Stimulated activated CD4-positive, alpha-beta T cell treated with anti-CD3 and anti-CD28 coated beads, Interleukin-2, amount 100 ng/mL, for 48 hours (primary cell): ENCODE measurements around the gene NACC1.
A peak's percentile ranks its signal among the peaks of the same experiment; 100 is the strongest.

Experiments
- DNase-seq, 2 donors: peaks; one replicate each; pipeline ENCODE4 v3.0.0-alpha.2; 2020

Gene NACC1

GRCh38 chr19:13149628-13150186, 31.6 kb downstream of the NACC1 start:
- DNase-seq = peak in 1 of 2 donors; percentile 23

GRCh38 chr19:13150187-13150930, 32.3 kb downstream of the NACC1 start, which contains the start of the genes IER2 and STX10:
IER2 (plus strand) TSS chr19:13150411; CDS start chr19:13153187, 2,776 bp downstream.
STX10 (minus strand) TSS chr19:13150375; CDS start chr19:13150173, 202 bp downstream.
- DNase-seq = peak; percentile 84 to 88

- no peak for DNase-seq
Observed at GRCh38 chr19:13150931-13151604, 33.0 kb downstream of the NACC1 start.

DNA sequence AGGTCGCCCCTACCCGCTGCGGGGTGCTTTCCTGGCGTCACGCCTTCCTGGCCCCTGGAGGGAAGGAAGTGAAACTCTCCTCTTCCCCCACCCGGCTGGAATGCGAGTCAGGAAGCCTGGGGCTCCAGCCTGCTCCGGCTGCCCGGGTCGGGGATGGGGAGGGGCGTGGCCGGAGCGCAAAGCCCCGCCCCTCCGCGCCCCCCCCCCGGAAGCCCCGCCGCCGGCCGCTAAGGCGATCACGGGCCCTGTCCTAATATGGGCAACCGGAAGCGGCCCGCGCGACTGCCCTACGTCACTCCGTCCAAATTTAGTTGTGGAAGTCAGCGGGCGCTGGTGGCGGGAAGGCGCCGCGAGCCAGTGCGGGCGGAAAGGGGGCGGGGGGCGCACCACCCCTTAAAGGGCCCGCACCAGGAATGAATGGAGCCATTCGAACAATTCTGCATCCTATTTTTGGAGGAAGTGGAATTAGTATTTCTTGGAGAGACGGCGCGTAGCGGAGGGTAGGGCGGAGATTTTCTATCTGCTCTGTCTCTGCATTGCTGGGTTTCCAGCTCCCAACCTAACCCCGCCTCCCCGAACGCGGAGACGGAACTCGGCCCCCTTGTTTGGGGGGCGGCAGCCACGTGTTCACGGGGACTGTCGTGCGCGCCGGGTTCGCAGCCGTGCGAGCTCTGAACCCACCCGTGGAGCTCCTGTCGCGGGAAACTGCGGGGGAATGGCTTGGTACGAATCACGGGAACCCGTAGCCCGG, 33.7 kb downstream of the NACC1 start:
- peak; percentile 93 to 94 for DNase-seq

- peak in 1 of 2 donors; percentile 55 for DNase-seq
Observed at GRCh38 chr19:13152356-13152973, 34.4 kb downstream of the NACC1 start.

GRCh38 chr19:13152974-13153568, 35.0 kb downstream of the NACC1 start:
- peak; percentile 99 for DNase-seq

DNA sequence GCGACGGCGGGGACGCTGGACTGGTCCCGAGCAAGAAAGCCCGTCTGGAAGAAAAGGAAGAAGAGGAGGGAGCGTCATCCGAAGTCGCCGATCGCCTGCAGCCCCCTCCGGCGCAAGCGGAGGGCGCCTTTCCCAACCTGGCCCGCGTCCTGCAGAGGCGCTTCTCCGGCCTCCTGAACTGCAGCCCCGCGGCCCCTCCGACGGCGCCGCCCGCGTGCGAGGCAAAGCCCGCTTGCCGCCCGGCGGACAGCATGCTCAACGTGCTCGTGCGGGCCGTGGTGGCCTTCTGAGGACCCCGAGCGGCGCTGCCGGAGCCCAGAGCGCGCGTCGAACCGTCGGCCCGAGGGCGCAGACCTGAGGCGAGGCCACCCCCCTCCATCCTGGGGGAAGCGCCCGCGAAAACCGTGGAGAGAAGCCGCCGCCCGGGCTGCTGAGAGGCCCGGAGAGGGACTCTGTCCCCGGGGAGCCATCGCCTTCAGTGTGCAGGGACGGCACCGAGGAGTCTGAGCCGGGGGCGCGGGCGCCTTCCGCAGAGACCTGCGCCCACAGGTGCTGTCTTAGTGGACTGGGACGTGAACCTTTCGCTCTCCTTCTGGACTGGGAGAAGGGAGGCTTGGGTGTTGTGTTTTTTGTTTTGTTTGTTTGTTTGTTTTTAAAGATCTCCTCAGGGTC, 35.6 kb downstream of the NACC1 start:
- DNase-seq = no peak

DNA sequence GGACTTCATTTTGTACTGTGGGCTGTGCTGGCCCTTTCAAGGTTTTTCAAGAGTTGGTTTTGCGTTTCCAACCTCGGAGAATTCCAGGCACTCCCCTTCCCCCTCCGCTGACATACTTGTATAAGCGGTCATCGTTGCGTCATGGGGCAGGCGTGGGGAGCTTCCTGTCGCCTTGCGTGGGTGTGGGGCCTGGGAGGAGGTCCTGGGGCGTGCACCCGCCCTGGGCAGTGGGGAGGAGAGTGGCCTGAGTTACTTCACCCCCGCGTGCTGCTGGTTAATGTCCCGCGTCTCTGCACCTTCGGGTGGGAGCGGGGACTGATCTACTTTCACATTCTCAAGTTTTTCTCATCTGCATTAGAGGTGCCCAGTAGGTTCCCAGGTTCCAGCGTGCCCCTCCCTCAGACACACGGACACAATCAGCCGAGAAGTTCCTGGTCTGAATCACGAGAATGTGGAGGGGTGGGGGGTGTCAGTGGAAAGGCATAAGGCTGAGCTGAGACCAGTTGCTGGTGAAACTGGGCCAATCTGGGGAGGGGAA, 36.2 kb downstream of the NACC1 start:
- DNase-seq = peak; percentile 55 to 68

GRCh38 chr19:13154911-13155471, 36.9 kb downstream of the NACC1 start:
- peak; percentile 68 to 69 for DNase-seq

DNA sequence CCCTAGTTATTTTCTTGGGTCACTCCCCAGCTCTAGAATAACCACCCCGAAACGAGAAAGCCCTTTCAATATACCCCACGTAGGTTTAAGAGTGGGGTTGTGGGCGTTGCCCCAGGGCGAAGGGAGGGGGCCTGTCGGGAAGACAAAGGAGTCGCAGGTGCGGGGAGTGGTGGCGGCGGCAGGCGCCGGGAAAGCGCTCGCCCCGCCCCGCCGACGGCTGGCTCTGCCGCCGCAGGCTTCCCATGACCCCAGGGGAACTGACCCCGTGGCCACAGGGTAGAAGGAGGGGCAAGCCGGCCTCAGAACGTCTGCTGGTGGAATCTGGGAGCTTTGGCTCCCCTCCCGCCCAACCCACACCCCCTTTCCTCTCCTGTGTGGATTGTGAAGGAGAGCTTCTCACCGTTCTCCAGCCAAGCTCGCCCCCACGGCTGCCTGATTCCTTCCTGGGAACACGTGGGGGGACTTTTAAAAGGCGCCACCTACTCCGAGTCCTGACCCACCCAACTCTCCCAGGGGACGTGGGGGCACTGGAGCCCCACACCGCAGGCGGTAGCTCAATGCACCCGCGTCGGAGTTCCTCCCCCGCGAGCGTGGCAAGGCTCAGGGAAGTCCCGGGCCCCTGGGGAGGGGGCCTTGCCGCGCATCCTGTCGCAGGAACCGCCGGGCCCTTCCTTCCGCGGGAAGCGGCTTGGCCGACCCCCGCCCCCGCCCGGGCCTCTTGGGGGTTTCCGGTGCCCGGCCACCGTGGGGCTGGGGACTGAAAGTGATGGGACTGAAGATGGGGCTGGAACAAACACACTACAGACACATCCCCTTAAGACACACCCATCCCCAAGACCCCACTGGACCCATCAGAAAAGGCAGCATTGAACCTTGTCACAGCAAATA, 37.7 kb downstream of the NACC1 start:
- no peak for DNase-seq

- no peak for DNase-seq
Observed at GRCh38 chr19:13159713-13160112, 41.6 kb downstream of the NACC1 start.

GRCh38 chr19:13160557-13160956, 42.5 kb downstream of the NACC1 start:
- no peak for DNase-seq

- DNase-seq = peak; percentile 83 to 87
Observed at GRCh38 chr19:13162724-13163608, 44.9 kb downstream of the NACC1 start.

GRCh38 chr19:13163609-13164342, 45.7 kb downstream of the NACC1 start:
- DNase-seq = no peak

- no peak for DNase-seq
Observed at GRCh38 chr19:13164343-13165161, 46.5 kb downstream of the NACC1 start.

GRCh38 chr19:13165162-13165997, 47.3 kb downstream of the NACC1 start:
- no peak for DNase-seq
